Umbilical cord (tissue), 2 donors: Measurements from ENCODE around the gene UGT1A1. TPM values are rescaled to one million over a fixed set of nuclear protein-coding genes. Genes with fewer than 3 reads are reported as not detected.

Experiments
- DNase-seq: peaks from one replicate; pipeline ENCODE4 v3.0.0-alpha.2; 2015; ENCODE audit warnings: low spot score
- total RNA-seq: library from RNA; depleted of rRNA; stranded (reverse); fragments of >200 nt; gene quantifications from one replicate; pipeline ENCODE4 v1.2.3, GENCODE V29; 2014; ENCODE audit warnings: low replicate concordance; ENCODE audit not compliant: insufficient read depth

Gene UGT1A1
- total RNA-seq, 1 donor from 2014 or later: 3.1 TPM

DNA sequence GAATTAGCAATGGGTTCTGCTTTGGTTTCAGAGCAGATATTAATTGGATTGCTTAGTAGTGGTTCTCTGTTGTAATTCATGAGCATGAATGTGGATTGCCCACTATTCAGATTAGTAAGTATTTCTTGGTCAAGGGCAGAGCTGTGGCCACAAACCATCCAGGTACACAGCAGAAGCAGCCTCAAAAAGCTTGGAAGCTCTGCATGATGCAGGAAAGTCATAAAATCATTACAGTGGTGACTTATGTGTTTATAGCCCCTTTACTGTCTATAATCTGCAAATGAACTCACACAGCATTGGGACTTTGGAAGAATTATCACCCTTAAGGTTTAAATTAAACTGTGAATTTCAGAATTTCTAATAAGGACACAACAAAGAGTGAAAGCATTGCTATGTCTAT, 1.9 kb upstream of the UGT1A1 start:
- no peak for DNase-seq

DNA sequence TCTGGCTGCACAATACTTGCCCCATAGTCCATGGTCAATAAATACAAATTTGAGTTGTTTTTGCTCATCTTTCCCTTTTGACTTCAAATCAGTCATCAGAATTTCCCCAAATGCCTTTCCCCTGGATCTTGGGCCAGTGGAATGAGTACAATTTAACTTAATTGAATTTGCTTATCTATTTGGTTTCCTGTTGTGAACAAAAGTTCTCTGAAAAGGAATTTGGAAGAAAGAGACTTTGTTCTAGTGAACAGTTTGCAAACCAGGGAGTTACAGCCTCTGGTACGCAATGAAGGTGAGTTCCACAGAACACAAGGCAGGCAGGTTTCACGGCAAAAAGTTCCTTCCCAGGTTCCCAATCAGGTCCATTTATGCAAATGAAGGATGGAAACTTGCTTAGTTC, 1.2 kb upstream of the UGT1A1 start:
- DNase-seq: no peak

DNA sequence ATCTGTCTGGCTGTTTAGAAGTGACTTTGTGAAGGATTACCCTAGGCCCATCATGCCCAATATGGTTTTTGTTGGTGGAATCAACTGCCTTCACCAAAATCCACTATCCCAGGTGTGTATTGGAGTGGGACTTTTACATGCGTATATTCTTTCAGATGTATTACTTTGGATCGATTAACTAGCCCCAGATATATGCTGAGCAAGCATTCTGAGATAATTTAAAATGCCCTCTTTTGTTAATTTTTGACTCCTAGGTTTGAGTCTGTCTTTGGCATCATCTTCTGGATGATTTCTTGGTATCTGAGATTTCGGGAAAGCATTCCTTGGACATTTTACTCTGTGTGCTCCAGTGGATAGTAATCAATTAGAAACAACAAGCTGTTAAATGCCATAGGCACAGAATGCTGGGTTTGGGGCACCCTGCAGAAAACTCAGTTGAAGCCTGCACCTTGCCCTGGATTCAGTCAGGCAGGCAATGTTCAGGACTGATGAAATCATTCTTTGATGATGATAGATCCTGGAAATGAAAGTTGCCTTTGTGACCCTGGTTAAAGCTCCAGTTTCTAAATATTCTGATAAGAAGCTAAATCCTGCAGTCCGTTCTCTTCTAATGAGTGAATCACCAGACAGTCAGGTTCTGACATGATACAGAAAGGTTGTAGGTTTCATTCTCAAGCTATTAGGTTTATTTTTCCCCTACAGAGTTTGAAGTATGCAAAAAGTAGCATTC, 1.1 kb downstream of the UGT1A1 start:
- DNase-seq: peak; percentile 2

DNA sequence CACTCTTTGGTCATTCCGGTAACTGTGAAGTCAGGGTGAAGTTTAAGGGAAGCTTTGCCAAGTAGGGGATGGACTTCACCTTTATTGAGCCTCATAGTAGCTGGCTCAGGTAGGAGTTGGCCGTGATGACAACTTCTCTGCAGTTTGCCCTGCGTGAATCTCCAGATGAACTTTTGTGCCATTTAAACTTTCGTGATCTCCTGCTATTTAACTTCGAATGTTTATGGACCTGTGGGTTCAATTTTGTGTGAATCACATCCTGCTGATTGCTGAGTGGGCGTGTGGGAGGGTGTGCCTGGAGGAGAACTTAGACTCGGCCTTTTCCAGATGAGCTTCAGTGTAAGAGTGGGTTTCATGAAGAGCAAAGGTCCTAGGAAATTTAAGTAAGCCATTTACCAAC, 4.2 kb downstream of the UGT1A1 start:
- no peak for DNase-seq

DNA sequence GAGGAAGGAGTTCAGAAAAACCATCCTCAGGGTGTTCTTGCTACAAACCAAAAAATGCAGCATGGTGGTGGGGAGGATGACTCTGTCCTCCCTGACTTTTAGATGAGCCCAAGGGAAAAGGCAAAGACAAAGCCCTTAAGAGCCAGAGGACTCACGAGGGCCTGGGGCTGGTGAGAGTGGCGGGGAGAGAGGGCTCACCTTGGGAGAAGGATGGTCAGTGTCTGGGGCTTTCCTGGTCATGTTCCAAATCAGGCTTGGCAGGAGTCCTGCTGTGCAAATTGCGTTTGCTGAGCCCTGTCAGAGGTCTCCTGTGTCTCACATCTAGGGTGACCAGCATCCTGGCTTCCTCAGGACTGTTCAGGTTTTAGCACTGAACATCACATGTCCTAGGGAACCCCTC, 4.7 kb downstream of the UGT1A1 start:
- DNase-seq: no peak

DNA sequence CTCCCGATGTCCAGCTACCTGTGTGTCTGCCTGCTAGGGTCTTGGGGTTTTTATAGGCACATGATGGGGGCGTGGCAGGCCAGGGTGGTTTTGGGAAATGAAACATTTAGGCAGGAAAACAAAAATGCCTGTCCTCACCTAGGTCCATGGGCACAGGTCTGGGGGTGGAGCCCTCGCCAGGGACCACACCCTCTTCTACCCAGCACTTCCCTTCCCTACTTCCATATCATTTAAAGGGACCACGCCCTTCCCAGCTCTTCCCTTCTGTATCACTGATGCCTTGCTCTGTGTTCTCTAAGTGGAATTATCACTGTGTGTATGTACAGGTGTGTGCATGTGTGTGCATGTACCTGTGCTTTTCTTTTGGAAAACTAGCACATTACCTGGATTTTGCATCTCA, 6.3 kb downstream of the UGT1A1 start:
- DNase-seq: no peak

DNA sequence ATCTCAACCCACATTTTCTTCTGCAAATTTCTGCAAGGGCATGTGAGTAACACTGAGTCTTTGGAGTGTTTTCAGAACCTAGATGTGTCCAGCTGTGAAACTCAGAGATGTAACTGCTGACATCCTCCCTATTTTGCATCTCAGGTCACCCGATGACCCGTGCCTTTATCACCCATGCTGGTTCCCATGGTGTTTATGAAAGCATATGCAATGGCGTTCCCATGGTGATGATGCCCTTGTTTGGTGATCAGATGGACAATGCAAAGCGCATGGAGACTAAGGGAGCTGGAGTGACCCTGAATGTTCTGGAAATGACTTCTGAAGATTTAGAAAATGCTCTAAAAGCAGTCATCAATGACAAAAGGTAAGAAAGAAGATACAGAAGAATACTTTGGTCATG, 8.0 kb downstream of the UGT1A1 start:
- no peak for DNase-seq

DNA sequence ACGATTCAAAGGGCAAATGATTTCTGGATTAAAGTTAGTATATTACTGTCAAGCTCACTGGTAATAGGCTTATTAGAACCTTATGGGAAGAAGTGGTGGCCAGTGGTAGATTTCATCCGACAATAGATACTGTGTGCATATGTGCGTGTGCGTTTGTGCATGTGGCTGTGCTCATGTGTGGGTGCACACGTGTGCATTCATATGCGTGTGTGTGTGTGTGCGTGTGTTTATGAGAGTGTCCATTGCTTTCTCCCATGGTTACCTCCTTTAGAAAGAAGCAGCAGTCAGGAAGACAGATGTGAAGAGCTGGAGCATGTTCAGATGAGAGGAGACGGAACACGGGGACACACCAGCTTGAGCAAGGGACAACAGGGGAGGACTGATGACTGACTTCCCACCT, 9.2 kb downstream of the UGT1A1 start:
- no peak for DNase-seq

DNA sequence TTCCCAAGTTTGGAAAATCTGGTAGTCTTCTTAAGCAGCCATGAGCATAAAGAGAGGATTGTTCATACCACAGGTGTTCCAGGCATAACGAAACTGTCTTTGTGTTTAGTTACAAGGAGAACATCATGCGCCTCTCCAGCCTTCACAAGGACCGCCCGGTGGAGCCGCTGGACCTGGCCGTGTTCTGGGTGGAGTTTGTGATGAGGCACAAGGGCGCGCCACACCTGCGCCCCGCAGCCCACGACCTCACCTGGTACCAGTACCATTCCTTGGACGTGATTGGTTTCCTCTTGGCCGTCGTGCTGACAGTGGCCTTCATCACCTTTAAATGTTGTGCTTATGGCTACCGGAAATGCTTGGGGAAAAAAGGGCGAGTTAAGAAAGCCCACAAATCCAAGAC, 12.1 kb downstream of the UGT1A1 start:
- no peak for DNase-seq

DNA sequence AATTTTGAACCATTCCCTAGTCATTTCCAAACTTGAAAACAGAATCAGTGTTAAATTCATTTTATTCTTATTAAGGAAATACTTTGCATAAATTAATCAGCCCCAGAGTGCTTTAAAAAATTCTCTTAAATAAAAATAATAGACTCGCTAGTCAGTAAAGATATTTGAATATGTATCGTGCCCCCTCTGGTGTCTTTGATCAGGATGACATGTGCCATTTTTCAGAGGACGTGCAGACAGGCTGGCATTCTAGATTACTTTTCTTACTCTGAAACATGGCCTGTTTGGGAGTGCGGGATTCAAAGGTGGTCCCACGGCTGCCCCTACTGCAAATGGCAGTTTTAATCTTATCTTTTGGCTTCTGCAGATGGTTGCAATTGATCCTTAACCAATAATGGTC, 12.5 kb downstream of the UGT1A1 start:
- no peak for DNase-seq

DNA sequence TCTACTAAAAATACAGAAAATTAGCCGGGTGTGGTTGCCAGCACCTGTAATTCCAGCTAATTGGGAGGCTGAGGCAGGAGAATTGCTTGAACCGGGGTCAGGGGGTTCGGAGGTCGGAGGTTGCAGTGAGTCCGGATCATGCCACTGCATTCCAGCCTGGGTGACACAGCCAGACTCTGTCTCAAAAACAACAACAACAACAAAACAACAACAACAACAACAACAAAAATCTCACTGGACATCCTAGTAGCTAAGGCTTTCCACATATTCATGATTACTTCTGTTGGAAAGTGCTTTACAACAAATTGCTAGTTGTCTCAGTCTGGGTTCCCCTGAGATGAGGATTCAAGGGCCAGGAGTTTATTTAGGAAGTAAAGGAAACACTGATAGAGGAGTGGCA, 13.8 kb downstream of the UGT1A1 start:
- DNase-seq: no peak

DNA sequence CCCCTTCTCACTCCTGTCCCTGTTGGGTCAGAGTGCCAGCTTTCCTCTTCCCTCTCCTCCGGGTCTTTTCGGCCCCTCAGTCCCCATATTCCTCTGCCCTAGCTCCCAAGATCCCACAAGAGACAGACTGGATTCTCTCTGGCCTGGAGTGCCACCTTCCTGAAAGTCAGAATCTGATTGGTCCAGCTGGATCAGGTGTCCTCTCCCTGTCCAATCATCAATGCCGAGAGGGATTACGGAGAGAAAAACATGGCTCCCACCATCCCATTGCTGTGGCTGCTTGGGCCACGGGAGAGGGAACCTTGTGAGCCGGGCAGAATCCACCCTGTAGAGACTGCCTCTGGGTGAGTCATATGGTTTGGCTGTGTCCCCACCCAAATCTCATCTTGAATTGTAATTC, 15.3 kb downstream of the UGT1A1 start:
- no peak for DNase-seq

DNA sequence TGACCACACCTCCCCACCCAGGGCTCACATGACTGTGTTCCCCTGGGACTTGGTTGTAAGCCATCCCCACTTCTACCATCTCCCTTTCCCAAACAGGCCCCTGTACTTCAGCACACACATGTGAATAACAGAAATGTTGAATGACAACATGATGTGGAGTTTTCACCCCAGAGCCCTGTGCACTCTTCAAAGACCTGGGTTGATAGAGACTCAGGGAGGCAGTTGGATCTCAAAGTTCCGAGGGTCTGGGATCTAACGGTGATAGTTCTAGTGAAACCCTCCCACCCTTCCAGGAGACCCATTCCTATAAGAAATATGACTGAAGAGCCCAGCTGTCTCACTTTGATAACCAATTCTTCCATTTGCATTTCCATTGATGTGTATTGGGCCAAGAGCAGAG, 18.0 kb downstream of the UGT1A1 start, which contains the start of gene MROH2A:
MROH2A (plus strand) TSS at position 301 of the 400 bp plus-strand sequence. CDS start 1,029 bp downstream, outside the sequence.
- no peak for DNase-seq

DNA sequence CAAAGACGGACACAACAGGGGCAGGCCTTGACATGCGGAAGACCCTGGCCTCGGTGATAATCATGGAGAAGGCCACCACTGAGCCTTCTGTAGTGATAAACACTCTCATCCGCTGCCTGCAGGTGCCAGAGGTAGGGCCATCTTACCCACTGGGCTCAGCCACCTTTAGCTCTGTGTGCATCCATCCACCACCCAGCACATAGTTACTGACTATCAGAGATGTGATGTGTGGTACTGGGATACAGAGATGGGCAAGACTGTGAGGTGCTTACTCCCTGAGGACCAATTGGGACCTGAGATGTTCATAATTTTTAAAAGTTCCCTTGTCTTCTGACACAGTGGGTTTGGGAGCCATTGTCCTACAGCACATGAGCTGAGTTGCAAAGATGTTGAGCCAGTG, 19.7 kb downstream of the UGT1A1 start:
- no peak for DNase-seq

DNA sequence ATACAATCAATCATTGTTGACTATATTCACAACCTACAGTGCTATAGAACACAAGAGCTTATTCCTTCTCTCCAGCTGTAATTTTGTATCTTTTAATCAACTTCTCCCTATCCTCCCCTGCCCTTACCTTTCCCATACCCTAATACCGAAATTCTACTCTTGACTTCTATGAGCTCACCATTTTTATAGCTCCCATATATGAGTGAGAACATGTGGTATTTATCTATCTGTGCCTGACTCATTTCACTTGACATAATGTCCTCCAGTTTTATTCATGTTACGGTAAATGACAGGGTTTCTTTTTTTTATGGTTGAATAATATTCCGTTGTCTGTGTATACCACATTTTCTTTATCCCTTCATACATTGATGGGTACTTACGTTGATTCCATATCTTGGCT, 20.7 kb downstream of the UGT1A1 start:
- no peak for DNase-seq

DNA sequence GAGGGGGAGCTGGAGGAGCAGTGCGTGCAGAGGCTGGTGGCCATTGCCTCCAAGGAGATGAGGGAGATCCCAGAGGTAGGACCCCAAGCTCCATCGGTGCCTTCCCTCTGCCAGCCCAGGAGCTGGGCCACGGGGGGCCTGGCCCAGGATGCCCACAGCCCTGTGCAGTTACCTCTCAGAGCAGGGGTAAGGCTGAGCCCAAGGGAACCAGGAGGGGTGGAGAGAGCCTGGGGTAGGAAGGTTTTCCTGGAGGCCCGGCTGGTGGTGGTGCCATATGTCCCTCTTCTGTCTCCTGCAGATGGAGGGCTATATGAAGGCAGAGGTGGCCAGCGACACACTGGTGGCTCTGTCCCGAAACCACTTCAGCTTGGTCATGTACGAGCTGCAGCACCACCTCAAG, 29.5 kb downstream of the UGT1A1 start:
- no peak for DNase-seq

DNA sequence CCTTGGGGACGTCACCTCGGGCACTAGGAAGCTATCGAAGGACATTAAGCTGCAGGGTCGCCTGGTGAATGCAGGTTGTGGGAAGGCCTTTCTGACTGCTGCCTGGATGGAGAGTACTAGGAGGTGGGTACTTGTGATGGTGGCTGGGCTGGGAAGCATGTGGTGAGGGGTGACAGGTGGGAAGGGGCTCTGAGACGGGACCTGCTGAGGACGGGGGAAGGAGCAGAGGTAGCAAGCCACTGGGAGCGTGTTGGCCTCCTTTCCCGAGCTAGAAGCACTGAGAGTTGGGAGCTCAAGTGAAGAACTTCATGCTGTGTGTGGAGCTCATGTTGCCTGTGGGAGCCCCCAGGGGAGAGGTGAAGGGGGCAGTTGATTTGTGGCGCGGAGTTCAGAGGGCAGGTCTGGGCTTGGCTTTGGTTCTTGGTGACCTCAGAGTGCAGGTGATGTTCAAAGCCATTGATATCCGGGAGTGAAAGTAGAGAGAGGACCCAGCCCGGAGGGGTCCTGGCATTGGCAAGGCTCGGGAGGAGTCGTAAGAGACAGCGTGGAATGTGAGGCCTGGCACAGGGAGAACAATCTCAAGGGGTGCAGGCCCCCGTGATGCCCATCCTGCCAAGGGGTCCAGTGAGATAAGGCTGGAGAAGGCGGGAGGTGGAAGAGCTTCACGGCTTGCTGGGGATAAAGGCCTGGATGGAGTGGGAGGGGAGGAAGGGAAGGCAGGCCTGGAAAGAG, 31.2 kb downstream of the UGT1A1 start:
- no peak for DNase-seq

DNA sequence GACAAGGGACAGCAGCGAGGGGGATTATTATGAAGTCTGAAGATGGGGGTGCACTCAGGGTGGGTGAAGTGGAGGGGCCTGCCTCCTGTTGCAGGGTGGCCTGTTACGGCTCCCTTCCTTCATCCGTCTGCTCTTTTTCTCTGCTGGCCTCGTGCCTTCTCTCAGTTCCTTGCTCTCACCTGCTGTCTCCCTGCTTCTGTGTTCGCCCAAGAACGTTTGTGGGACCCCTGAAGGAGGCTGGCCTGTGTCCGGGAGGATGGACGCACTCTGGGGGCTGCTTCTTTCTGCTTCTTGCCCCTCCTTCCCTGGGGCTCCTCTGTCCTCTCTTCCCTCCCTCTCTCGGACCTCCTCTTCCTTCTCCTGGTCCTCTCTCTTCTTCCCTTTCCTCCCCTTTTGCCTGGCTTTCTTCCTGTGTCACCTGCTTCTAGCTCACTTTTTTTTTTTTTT, 31.8 kb downstream of the UGT1A1 start:
- no peak for DNase-seq

DNA sequence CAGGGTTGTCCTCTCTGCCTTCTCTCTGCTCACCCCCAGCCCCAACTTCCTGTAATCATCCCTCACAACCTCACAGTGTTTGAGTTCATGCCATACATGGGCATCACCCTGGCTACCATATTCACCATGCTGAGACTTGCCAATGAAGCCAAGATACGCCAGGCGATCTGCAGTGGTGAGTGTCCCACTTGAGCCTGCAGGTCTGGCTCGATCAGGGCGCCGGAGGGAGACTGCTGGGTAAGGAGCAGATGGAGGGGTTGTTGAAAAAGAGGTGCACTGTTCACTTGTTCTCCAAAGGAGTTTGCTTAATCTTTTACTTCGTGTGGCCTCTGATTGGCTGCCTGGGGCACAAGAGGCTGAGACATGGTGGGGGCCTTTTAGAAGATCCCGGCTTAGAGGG, 32.6 kb downstream of the UGT1A1 start:
- no peak for DNase-seq

DNA sequence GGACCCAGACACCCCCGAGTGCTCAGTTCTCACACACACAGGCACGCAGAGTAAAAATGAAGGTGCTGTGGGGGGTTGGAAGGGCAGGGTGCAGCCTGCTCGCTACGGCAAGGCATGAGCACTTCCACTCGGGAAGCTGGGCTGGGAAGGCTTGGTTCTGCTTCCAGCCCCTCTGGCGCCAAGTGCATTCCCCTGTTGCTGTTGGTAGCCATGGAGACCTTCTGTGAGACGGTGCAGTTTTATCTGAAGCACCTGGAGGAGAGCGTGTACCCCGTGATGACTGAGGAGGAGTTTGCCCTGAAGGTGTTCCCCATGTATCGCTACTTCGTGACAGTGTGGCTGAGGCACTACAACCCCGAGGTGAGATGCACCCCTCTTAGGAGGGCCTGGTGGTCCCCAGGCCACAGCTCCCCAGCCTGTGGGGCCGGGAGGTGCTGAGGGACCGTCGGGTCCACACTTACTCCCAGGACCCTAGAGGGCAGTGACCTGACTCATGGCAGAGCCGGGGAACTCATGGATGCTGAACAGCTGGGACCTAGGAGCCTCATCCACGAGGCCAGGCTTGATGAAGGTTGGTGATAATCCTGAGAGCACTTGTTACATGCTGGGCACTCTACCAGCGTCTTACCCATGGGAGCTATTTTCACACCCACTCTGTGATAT, 33.5 kb downstream of the UGT1A1 start:
- no peak for DNase-seq

DNA sequence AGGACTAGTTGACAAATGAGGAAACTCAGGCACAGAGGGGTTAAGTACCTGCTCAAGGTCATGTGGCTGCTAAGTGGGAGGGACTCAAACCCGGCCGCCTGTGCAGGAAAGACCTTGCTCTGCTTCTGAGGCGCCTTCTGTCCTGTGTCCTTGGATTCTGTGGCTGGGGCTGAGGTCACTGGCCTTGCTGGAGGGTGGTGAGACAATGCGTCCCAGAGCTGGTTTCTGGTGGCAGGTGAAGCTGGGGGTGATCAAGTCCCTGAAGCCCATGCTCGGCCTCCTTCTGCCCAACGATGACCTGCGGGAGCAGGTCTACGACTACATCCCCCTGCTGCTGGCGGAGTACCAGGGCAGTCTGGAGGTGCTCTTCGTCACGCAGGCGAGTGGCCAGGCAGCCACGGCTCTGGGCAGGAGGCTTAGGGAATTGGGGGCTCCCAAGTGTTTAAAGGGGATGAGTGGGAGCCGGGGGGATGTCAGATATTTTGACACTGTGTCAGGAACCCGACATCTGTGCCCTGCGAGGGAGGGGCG, 34.1 kb downstream of the UGT1A1 start:
- no peak for DNase-seq

DNA sequence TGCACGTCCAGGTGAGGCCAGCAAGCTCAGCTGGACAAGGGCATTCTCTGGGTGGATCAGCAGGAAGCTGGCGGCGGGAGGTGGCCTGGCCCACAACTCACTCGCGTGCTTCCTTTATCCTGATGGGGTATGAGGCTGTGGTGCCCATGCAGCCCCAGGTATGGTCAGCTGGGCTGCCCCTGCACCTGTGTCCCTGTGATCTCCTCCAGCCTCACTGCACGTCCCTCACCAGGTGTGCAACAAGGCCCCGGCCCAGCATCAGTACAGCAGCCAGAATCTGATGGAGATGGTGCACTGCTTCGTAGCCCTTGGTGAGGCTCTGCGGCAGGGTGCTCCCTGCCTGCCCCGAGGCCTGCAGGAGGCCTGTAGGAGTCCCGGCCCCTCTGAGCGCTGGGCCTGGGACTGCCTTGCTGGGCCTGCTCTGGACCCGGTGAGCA, 35.7 kb downstream of the UGT1A1 start:
- DNase-seq: no peak
